PFSK-1 (cell line): ENCODE measurements around the gene MYBPH.

Experiments
- FOXP2 ChIP-seq: optimal IDR thresholded peaks from 2 replicates; pipeline ENCODE3; 2011; ENCODE audit warnings: borderline replicate concordance, control low read depth, inconsistent platforms; ENCODE audit not compliant: insufficient read depth; ENCODE audit errors: extremely low read length, extremely low read depth
- POLR2AphosphoS5 ChIP-seq: IDR thresholded peaks from 2 replicates; pipeline ENCODE4 v1.6.1; 2012; ENCODE audit warnings: low read depth, mild to moderate bottlenecking, control low read depth, low read length, moderate library complexity
- REST ChIP-seq, 2 experiments: IDR thresholded peaks; 2 replicates each; pipeline versions ENCODE4 v1.6.1 to v1.8.0; 2011 to 2012; ENCODE audit warnings: low read depth in 2 of 2, low read length in 2 of 2, control low read depth in 1 of 2, inconsistent platforms in 1 of 2, mild to moderate bottlenecking in 1 of 2, moderate library complexity in 1 of 2; ENCODE audit not compliant: insufficient read depth in 1 of 2
- SIN3A ChIP-seq: IDR thresholded peaks from 2 replicates; pipeline ENCODE4 v1.6.1; 2012; ENCODE audit warnings: mild to moderate bottlenecking, low read length, moderate library complexity, borderline replicate concordance; ENCODE audit not compliant: insufficient read depth
- TAF1 ChIP-seq: IDR thresholded peaks from 2 replicates; pipeline ENCODE4 v1.6.1; 2012; ENCODE audit warnings: low read length, control low read depth, borderline replicate concordance; ENCODE audit not compliant: insufficient read depth

MYBPH gene

DNA sequence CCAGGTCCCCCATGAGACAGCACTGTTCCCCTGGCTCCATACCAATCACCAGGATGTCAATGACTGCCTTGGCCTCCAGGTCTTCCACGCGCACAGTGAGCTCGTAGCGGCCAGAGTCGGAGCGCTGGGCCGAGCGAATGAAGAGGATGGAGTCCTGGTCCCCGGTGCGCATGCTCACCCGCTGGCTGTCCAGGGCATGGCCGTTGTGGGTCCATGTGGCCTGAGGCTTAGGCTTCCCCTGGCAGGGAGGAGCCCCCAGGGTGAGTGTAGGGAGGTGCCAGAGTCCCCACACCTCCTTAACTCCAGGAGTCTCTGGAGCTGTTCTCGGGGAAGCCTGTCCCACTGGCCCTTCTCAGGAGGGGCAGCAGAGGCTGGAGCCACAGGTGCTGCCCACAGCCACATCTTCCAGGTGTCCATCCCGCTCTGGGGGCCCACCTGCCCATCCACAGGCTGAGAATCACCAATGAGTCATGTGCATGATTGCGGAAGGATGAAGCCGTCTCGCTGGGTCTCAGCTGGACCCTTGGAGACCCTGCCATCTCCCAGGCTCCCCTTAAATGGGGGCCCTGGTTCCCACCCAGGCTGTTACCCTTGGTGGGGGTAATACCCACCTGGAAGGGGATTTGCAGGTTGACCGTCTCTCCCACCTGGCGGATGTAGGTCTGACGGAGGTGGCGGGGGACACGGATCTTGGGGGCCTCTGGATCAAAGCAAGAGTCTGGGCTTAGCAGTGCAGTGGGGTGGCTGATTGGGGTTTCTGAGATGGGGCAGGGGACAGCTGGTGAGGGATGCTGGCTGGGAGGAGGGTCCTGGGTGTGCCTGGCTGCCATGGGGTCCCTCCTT, 4.1 kb downstream of the MYBPH start:
- no peak for TF ChIP-seq REST (IDR thresholded peaks at IDR 0.05; ENCODE audit: insufficient read depth in 1 of 2, low read depth in 2 of 2, low read length in 2 of 2)
- TF ChIP-seq TAF1, result no peak
- TF ChIP-seq SIN3A, result no peak
- no peak for TF ChIP-seq POLR2AphosphoS5
- no peak for TF ChIP-seq FOXP2

DNA sequence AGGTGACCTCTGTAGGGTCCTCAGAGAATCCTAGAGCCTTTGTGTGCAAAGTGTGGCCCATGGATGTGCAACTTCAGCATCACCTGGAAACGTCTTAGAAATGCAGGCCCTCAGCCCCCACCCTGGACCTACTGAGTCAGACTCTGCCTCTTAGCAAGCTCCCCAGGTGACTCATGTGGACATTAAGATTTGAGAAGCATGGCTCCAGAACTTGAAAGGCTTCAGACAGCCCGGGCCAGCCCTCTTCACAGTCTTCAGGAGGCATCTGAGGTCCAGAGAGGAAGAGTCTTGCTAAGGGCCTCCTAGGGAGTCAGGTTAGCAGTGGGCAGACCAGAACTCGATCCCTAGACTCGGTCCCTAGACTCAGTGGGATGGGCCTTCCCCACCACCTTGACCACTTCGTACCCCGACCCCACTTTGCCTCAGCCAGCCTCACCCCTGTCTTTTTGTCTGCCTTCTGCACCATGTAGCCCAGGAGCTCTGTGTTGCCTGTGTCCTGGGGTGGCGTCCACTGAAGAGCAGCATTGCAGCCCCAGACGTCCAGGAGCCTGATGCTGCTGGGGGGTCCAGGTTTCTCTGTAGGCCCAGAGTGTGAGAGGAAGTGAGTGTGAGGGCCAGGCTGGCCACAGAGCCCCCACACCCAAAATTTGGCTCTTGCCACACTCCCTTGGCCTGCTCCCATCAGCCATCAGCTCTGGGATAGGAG, 4.8 kb downstream of the MYBPH start:
- TF ChIP-seq REST (IDR thresholded peaks at IDR 0.05; ENCODE audit: insufficient read depth in 1 of 2, low read depth in 2 of 2, low read length in 2 of 2), result no peak

GRCh38 chr1:203169770-203170520, 5.7 kb downstream of the MYBPH start:
- no peak for TF ChIP-seq POLR2AphosphoS5
- no peak for TF ChIP-seq SIN3A

DNA sequence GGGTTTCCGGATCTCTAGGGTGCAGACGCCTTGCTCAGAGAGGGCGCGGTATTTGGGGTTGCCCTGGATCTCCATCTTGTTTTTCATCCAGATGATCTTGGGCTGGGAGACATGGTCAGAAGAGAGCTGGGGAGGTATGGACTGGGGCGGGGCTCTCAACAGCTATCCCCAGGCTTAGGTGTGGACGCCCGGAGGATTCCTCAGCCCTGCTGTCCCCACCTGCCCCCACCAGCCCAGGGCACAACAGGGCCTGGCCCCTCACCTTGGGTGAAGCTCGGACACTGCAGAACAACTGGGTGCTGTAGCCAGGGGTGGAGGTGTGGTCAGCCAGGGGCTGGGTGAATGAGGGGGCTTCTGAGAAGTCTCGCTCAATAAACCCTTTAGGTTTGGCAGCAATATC, 6.6 kb downstream of the MYBPH start:
- no peak for TF ChIP-seq SIN3A
- TF ChIP-seq FOXP2, result no peak
- TF ChIP-seq POLR2AphosphoS5, result no peak
- TF ChIP-seq REST (IDR thresholded peaks at IDR 0.05; ENCODE audit: insufficient read depth in 1 of 2, low read depth in 2 of 2, low read length in 2 of 2), result no peak
- TF ChIP-seq TAF1, result no peak

- no peak for TF ChIP-seq REST (IDR thresholded peaks at IDR 0.05; ENCODE audit: insufficient read depth in 1 of 2, low read depth in 2 of 2, low read length in 2 of 2)
- no peak for TF ChIP-seq FOXP2
- TF ChIP-seq SIN3A, result no peak
- TF ChIP-seq TAF1, result no peak
- TF ChIP-seq POLR2AphosphoS5, result no peak
Observed at GRCh38 chr1:203168256-203168786, 7.3 kb downstream of the MYBPH start.
